HCT116 (cell line): ENCODE results near the gene CD19.

ENCODE experiments used
- CTCF ChIP-seq, 3 experiments: fragments of 200-600 bp in 1 of 3; sonication (generic) in 1 of 3; IDR thresholded peaks in 2 of 3; conservative IDR thresholded peaks in 1 of 3; 2 replicates each; pipeline ENCODE4 v1.5.1; 2012 to 2017; ENCODE audit warnings: low read depth in 2 of 3, low read length in 2 of 3, antibody characterized with exemption in 1 of 3, borderline replicate concordance in 1 of 3, control low read depth in 1 of 3, mild to moderate bottlenecking in 1 of 3, mixed read lengths in 1 of 3, mixed run types in 1 of 3, moderate library complexity in 1 of 3; ENCODE audit not compliant: insufficient read depth in 1 of 3
- POLR2A ChIP-seq: IDR thresholded peaks from 2 replicates; pipeline ENCODE4 v1.7.0; 2011; ENCODE audit warnings: borderline replicate concordance; ENCODE audit not compliant: insufficient read depth, insufficient read length; ENCODE audit errors: extremely low read depth

GRCh38 chr16:28984091-28984490, 52.3 kb downstream of the CD19 start:
- TF ChIP-seq POLR2A (no peak), CTCF (IDR thresholded peaks at IDR 0.05 in 2 of 3, conservative IDR thresholded peaks at IDR 0.05 in 1 of 3; ENCODE audit: borderline replicate concordance in 1 of 3, insufficient read depth in 1 of 3, low read depth in 2 of 3, low read length in 2 of 3) (no peak)
